Dedifferentiated amniotic fluid mesenchymal stem cell (primary cell): Measurements from ENCODE around the gene DBT.
A peak's percentile ranks its signal among the peaks of the same experiment; 100 is the strongest.
"Not testable (repeated sequence)": the region's sequence is repeated elsewhere in the genome, so short reads cannot be mapped to it uniquely, and the experiment has no call there.

Experiments used
- DNase-seq: peaks from one replicate; pipeline ENCODE4 v3.0.0-alpha.2; 2016; ENCODE audit errors: extremely low spot score

Gene DBT

GRCh38 chr1:100249537-100250257 is at the start of gene DBT:
Gene DBT (minus strand): TSS chr1:100249834. CDS start chr1:100249820, 14 bp downstream.
- peak; percentile 95 for DNase-seq

- DNase-seq: no peak
Observed at GRCh38 chr1:100298512-100298911, 48.9 kb upstream of the DBT start.

- DNase-seq: not testable (repeated sequence)
Observed at GRCh38 chr1:100296997-100297396, 47.4 kb upstream of the DBT start.

- DNase-seq: no peak
Observed at GRCh38 chr1:100296140-100296539, 46.5 kb upstream of the DBT start.

GRCh38 chr1:100292711-100293110 is 43.1 kb upstream of the DBT start:
- DNase-seq: no peak

GRCh38 chr1:100290291-100290690 is 40.7 kb upstream of the DBT start:
- no peak for DNase-seq

GRCh38 chr1:100287162-100287561 is 37.5 kb upstream of the DBT start:
- no peak for DNase-seq

GRCh38 chr1:100284591-100284990 is 35.0 kb upstream of the DBT start:
- no peak for DNase-seq

- DNase-seq: no peak
Observed at GRCh38 chr1:100279954-100280682, 30.5 kb upstream of the DBT start.

- no peak for DNase-seq
Observed at GRCh38 chr1:100279358-100279923, 29.8 kb upstream of the DBT start.

GRCh38 chr1:100277866-100278265 is 28.2 kb upstream of the DBT start:
- no peak for DNase-seq

GRCh38 chr1:100268202-100268601 is 18.6 kb upstream of the DBT start:
- no peak for DNase-seq

GRCh38 chr1:100267284-100267683 is 17.6 kb upstream of the DBT start:
- DNase-seq: no peak

GRCh38 chr1:100266741-100267140 is 17.1 kb upstream of the DBT start:
- no peak for DNase-seq

- DNase-seq: peak; percentile 96
Observed at GRCh38 chr1:100265931-100266740, 16.5 kb upstream of the DBT start, which contains the start of gene RTCA. Gene RTCA (plus strand): TSS chr1:100266216. CDS start chr1:100266376, 160 bp downstream.

GRCh38 chr1:100265562-100265930 is 15.9 kb upstream of the DBT start:
- DNase-seq: peak; percentile 32

- DNase-seq: not testable (repeated sequence)
Observed at GRCh38 chr1:100264081-100264480, 14.4 kb upstream of the DBT start.

- no peak for DNase-seq
Observed at GRCh38 chr1:100261686-100262085, 12.1 kb upstream of the DBT start.

GRCh38 chr1:100258427-100258826 is 8.8 kb upstream of the DBT start:
- DNase-seq: not testable (repeated sequence)

GRCh38 chr1:100256273-100256672 is 6.6 kb upstream of the DBT start:
- not testable (repeated sequence) for DNase-seq

- no peak for DNase-seq
Observed at GRCh38 chr1:100253552-100253951, 3.9 kb upstream of the DBT start.

GRCh38 chr1:100252901-100253300 is 3.3 kb upstream of the DBT start:
- no peak for DNase-seq
